Measurements from ENCODE around the gene AGO4.
"Not testable (repeated sequence)": the region's sequence is repeated elsewhere in the genome, so short reads cannot be mapped to it uniquely, and the experiment has no call there.

AGO4 gene

GRCh38 chr1:35807614-35808449 is at the start of gene AGO4:
AGO4 (plus strand) TSS chr1:35808016; CDS start chr1:35808417, 401 bp downstream.
- H3K4me3 ChIP-seq (ENCODE audit: low read depth, low read length) = peak within 1 kb of the TSS; percentile 60

DNA sequence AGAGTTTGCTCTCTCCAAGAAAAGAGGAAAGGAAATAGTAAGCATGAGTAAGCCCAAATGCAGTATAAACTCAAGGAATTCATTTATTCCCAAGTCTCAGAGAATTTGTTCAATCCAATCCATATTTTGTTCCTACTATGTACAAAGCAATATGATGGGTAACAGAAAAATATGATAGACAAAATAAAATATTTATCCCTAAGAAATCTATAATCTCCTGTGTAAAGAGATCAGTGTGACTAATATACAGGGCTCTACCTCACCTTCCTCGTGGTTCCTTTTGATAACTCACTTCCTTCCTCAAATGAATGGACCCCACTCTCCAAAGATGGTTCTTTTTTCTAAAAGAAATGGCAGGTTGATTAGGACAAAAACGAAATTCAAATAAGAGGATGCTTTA is 45.7 kb upstream of the AGO4 start:
- H3K4me3 ChIP-seq (ENCODE audit: low read depth, low read length) = no peak overlapping the region

GRCh38 chr1:35763201-35763600 is 44.6 kb upstream of the AGO4 start:
- no peak overlapping the region for H3K4me3 ChIP-seq (ENCODE audit: low read depth, low read length)

DNA sequence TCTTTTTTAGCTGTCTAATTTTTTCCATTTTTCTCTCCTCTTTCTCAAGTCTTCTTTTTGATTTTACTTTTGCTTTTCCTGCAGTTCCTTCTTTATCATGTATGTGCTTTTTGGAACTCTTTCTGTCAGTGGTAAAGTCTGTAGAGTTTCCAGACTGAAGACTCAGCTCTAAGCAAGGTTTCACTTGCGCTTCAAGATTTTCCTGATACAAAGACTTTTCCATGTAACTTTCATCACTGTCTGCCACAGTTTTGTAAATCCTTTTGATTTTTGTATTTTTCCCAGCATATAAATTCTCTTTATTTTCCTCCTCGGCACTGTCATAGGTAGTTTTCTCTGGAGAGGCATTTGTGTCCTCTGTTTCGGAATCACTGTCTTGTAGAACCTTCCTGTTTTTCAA is 43.5 kb upstream of the AGO4 start:
- no peak overlapping the region for H3K4me3 ChIP-seq (ENCODE audit: low read depth, low read length)

- peak overlapping the region; percentile 82 for H3K4me3 ChIP-seq (ENCODE audit: low read depth, low read length)
Observed at GRCh38 chr1:35768350-35769187, 39.2 kb upstream of the AGO4 start.

- H3K4me3 ChIP-seq (ENCODE audit: low read depth, low read length) = peak overlapping the region; percentile 82
Observed at GRCh38 chr1:35769188-35769758, 38.5 kb upstream of the AGO4 start.

DNA sequence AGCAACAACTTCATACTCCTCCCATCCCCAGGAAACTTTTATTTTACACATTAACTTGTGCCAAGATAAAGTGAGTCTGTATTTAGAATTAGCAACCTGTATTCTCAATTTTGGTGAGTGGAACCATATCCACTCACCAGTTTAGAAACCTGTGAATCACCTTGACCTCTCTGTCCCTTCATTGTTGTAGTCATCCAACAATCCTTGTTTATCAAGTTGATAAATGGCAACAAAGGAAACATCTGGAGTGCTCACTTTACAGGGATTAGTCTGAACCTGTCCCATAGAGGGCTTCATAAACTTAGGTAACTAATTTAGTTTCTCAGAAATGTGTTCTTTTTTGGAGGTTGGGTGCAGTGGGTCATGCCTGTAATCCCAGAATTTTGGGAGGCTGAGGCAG is 34.1 kb upstream of the AGO4 start:
- H3K4me3 ChIP-seq (ENCODE audit: low read depth, low read length) = no peak overlapping the region

DNA sequence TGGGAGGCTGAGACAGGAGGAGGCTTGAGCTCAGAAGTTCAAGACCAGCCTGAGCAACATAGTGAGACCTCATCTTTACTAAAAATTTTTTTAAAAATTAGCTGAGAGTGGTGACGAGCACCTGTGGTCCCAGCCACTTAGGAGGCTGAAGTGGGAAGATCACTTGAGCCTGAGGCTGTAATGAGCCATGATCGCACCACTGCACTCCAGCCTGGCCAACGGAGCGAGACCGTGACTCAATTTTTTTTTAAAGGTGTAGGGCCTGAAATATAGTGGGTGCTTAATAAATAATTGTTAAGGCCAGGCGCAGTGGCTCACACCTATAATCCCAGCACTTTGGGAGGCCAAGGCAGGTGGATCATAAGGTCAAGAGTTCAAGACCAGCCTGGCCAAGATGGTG is 31.6 kb upstream of the AGO4 start:
- not testable (repeated sequence) for H3K4me3 ChIP-seq (ENCODE audit: low read depth, low read length)

DNA sequence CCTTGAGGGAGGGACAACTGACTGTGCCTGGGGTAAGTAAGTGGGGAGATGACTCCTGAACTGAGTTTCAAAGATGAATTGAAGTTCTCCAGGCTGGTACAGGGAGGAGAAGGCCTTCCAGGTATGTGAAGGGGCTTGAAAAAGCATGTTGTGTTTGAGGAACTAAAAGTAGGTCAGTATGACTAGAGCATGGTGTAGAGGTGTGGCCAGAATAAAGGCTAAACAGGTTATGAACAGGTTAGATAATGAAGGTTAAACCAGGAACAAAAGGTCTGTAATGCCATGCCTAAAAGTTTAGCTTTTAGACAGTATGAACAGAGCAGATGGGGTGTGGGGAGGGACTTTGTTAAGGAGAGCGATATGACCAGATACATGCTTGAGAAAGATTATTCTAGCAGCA is 30.7 kb upstream of the AGO4 start:
- no peak overlapping the region for H3K4me3 ChIP-seq (ENCODE audit: low read depth, low read length)

DNA sequence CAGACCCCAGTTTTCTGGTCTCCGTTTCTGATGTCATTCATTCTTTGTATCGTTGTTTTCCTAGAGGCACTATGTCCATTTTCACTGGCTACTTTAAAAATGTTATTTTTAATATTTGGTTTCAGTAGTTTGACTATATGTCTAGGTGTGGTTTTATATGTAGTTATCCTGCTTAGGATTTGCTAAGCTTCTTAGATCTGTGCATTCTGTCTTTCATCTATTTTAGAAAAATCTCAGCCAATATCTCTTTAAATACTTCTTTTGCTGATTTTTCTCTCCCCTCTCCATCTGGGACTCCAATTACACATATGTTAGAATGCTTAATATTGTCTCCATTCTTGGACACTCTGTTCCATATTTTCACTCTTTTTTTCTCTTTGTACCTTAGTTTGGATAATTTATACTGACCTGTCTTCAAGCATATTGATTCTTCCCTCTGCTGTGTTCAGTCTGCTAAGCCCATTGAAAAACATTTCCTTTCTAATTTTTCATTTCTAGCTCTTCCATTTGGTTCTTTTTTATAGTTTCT is 24.7 kb upstream of the AGO4 start:
- H3K4me3 ChIP-seq (ENCODE audit: low read depth, low read length) = no peak overlapping the region

GRCh38 chr1:35784364-35784763 is 23.5 kb upstream of the AGO4 start:
- H3K4me3 ChIP-seq (ENCODE audit: low read depth, low read length) = not testable (repeated sequence)

DNA sequence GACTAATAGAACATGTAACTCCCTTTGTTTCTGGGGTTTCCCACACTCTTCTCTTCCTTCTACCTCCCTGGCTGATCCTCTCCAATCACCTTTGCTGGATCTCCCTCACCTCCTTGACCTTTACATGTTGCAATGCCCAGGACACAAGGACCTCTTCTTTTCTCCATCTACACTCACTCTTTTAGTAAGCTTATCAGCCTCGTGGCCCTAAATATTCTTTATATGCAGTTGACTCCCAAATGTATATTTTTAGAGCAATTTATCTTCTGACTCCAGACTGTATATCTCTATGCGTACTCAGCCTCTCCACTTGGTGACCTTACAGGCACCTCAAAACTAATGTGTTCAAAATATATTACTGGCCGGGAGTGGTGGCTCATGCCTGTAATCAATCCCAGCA is 19.7 kb upstream of the AGO4 start:
- H3K4me3 ChIP-seq (ENCODE audit: low read depth, low read length) = no peak overlapping the region

- no peak overlapping the region for H3K4me3 ChIP-seq (ENCODE audit: low read depth, low read length)
Observed at GRCh38 chr1:35790670-35791069, 17.1 kb upstream of the AGO4 start.

- no peak overlapping the region for H3K4me3 ChIP-seq (ENCODE audit: low read depth, low read length)
Observed at GRCh38 chr1:35795295-35795694, 12.5 kb upstream of the AGO4 start.

- no peak overlapping the region for H3K4me3 ChIP-seq (ENCODE audit: low read depth, low read length)
Observed at GRCh38 chr1:35797380-35797779, 10.4 kb upstream of the AGO4 start.

GRCh38 chr1:35798019-35798418 is 9.8 kb upstream of the AGO4 start:
- not testable (repeated sequence) for H3K4me3 ChIP-seq (ENCODE audit: low read depth, low read length)

DNA sequence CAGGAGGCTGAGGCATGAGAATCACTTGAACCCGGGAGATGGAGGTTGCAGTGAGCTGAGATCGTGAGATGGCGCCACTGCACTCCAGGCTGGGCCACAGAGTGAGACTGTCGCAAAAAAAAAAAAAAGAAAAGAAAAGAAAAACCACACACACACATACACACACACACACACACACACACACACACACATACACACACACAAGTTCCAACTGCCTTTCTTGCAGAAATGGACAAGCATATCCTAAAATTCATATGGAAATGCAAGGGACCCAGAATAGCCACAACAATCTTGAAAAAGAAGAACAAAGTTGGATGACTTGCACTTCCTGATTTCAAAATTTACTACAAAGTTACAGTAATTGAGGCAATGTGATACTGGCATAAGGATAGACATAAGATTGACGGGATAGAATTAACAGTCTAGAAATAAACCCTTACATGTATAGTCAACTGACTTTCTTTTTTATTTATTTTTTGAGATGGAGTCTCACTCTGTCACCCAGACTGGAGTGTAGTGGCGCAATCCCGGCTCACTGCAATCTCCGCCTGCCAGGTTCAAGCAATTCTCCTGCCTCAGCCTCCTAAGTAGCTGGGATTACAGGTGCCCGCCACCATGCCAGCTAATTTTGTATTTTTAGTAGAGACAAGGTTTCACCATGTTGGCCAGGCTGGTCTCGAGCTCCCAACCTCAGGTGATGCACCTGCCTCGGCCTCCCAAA is 7.5 kb upstream of the AGO4 start:
- H3K4me3 ChIP-seq (ENCODE audit: low read depth, low read length) = not testable (repeated sequence)

DNA sequence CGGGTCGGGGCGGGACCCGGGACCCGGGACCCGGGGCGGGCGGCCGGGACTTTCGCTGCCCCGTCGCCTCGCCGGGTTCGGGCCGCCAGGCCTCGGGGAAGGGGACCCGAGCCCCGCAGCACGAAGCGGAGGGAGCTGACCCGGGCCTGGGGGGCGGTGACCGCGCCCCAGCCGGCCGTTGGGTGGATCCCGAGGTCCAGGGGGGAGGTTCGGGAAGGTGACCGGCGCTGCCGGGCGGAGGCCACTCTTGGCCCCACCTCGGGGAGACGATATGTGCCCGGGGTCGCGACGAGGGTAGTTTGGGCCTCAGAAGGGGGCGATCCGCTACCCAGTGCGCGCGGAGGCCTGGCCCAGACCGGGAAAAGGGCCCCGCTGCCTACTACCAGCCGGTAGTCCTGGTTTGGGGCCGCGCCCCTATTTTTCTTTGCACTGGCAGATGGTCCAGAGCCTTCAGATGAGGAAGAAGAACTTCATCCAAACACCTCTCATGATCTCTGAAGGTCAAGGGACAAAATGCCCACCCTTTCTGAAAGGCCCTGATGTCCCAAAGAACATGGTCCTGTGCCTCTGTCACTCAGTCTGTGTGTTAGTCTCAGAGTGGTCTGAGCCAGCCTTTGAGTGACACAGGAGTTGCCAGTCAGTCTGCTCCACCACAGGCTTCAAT is 766 bp downstream of the AGO4 start:
- peak overlapping the region; percentile 57 for H3K4me3 ChIP-seq (ENCODE audit: low read depth, low read length)

DNA sequence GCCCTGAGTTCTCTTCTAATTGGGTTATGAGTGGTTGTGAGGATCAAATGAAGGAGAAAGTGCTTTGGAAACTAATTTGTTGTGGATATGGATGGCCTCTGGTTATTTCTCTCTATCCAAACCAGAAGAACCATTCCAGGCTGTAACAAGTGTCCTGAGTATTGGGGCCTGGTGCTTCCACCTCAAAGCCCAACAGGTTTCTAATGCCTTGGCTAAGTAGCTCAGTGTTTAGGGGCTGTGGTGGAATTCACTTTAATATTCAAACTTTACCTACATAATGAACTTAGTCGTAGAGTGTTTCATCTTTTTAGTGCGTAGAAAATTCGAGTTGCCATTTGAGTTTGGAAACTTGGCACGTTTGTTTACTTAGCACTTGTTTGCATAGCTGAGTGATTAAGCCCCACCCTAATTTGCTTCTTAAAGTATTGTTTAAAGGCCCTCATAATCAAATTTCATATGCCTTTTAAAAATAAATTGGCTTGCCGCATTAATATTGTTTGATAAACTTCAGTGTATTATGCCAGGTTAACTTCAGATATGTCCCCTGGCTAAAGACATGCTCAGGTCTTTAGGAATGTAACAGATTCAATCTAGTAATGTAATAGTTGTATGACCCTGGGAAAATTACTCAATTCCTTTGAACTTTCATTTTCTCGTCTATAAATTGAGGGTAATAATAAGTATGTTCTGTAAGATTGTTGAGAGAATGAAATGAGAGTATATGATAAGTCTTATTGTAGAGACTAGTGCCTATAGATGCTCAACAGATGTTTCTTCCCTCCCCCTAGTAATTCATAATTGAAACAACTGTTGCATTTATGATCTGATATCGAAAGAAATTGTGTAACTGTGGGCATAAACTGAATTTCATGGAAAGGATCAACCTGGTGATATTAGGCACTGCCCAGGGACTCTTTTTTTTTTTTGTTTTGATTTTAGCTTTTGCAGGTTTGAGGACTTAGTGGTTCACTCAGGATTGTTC is 1.6 kb downstream of the AGO4 start:
- peak overlapping the region; percentile 57 for H3K4me3 ChIP-seq (ENCODE audit: low read depth, low read length)
